GM20000 (cell line): Measurements from ENCODE around the gene CST1.
"Not testable (repeated sequence)": the region's sequence is repeated elsewhere in the genome, so short reads cannot be mapped to it uniquely, and the experiment has no call there.

Source experiments
- DNase-seq: peaks from one replicate; pipeline ENCODE4 v3.0.0; 2012; ENCODE audit warnings: low spot score
- TF ChIP-seq, protein P1 (sequence below): IDR thresholded peaks from 2 replicates; pipeline ENCODE4 v1.5.1; 2012; ENCODE audit warnings: mild to moderate bottlenecking, control low read depth; ENCODE audit errors: extremely low read depth, missing control alignments

The CST1 gene

DNA sequence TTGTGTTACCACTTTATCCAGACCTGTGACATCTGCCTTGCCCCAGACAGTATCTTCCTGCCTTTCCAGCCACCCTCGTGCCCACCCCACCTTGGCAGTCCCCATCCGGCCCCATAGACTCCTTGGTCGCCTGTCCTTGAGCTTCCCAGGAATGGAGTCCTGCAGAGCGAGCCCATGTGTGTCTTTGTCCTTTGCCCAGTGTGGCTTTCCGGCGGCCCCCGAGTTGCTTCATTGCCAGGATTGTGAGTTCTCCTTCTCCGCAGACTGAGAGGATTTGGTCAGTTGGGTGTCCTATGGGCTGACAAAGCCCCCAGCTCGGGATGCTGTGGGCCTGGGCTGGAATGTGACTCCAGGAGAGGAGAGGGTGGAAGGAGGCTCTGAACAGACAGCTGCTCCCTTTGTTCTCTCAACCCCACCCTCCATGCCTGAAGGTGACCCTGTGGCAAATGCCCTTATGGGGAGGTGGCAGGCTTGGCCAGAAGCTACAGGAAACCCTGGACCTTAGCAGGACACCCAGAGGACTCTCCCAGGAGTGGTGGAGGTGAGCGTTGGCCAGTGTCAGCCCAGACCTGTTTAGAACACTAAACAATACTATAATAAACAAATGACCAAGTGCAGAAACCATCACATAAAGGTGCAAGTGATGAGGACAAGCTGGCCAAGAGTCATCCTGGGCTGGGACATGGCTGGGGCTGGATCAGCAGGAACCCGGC lies 1.9 kb upstream of the CST1 start:
- TF ChIP-seq, protein P1, sequence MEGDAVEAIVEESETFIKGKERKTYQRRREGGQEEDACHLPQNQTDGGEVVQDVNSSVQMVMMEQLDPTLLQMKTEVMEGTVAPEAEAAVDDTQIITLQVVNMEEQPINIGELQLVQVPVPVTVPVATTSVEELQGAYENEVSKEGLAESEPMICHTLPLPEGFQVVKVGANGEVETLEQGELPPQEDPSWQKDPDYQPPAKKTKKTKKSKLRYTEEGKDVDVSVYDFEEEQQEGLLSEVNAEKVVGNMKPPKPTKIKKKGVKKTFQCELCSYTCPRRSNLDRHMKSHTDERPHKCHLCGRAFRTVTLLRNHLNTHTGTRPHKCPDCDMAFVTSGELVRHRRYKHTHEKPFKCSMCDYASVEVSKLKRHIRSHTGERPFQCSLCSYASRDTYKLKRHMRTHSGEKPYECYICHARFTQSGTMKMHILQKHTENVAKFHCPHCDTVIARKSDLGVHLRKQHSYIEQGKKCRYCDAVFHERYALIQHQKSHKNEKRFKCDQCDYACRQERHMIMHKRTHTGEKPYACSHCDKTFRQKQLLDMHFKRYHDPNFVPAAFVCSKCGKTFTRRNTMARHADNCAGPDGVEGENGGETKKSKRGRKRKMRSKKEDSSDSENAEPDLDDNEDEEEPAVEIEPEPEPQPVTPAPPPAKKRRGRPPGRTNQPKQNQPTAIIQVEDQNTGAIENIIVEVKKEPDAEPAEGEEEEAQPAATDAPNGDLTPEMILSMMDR, result no peak
- no peak for DNase-seq

DNA sequence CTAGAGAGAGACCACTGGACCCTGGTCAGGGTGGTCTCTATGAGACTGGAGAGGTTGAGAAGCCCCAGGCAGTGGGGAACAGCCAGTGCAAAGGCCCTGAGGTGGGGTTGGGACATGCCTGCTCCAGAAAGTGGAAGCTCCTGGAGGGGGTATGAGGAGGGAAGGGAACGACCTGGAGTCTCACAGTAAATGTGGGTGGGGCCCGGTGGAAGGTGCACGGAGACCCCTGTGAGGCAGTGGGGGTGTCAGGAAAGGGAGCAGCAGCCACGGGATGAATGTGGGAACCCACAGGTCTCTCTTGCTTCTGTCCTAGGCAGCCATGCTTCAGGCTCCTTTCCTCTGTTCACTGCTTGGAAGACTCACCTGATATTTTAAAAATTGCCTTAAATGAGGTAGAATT lies 1.3 kb upstream of the CST1 start:
- no peak for DNase-seq
- TF ChIP-seq, protein P1, result no peak

DNA sequence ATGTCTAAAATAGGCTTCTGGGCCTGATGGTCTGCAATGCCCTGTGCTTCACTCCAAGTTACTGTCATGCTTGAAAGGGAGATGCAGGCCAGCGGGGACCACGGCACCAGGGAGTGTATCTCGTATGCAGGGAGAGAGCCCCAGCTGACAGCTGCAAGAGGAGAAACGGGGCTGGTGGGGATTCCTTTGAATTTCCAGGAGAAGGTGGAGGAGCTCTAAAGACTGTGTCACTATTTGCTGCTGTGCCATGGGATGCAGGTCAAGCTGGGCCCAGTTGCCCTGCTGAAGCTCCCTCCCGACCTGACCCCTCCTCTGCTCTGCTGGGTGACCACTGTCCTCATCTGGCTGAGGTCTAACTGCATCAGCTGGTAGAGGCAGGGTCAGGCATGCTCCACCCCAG lies 989 bp downstream of the CST1 start:
- no peak for DNase-seq
- TF ChIP-seq, protein P1, result no peak

DNA sequence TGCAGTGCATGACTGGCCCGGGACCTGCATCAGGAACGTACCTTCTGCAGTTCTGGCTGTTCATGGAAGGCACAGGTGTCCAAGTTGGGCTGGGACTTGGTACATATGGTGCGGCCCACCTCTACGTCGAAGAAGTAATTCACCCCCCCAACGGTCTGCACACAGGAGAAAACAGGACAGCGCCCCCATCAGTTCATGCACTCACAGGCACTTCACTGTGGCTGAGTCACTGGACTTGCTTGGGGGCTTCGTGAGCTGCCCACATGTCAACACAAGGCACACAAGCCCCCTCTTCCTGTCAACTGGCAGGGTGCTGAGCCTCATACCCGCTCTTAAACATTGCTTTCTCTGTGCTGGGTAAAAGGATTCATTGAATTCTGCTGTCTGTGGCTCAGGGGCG lies 1.8 kb downstream of the CST1 start:
- not testable (repeated sequence) for DNase-seq

DNA sequence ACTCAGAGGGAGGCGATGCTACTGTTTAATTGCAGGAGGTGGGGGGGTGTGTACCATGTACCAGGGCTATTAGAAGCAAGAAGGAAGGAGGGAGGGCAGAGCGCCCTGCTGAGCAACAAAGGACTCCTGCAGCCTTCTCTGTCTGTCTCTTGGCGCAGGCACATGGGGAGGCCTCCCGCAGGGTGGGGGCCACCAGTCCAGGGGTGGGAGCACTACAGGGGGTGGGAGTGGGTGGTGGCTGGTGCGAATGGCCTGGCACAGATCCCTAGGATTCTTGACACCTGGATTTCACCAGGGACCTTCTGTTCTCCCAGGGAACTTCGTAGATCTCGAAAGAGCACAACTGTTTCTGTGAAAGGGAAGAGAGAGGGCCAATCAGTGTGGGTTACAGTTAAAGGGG lies 3.2 kb downstream of the CST1 start:
- not testable (repeated sequence) for DNase-seq

DNA sequence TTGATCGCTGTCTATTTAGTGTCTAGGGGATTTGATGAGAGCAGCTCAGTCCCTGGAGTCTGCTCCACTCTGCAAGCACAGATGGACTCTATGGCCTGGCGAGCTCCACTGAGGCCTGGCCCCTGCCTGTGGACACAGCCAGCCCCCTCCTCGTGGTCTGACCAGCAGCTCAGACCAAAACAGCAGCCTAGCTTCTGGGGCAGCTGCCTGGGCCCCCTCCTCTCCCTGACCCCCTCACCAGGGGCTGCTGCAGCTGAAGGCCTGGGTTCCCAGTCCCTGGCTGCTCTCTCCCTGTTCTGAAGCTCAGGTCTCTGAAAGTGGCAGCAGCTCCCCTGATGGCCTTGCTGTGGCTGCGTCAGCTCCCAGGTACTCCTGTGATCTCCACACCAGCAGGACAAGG lies 3.6 kb downstream of the CST1 start:
- DNase-seq, result not testable (repeated sequence)

DNA sequence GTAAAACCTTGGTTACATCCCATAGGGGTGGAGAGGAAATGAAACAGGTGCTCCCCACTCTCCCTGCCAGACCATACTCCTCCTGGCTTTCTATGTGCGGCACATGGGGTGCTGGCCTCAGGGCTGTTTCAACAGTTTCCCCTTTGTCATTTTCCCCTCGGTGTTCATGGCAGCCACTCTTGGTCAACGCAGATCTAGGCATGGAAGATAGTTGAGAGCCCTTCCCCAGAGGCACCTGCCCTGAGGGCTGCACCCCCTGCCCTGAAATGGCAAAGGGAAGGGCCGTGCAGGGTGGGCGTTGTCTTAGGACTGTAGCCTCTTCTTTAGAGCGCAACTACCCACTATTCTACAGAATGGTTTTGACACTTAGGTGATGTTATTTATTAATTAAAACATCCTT lies 4.4 kb downstream of the CST1 start:
- TF ChIP-seq, protein P1, result no peak
- DNase-seq, result no peak

DNA sequence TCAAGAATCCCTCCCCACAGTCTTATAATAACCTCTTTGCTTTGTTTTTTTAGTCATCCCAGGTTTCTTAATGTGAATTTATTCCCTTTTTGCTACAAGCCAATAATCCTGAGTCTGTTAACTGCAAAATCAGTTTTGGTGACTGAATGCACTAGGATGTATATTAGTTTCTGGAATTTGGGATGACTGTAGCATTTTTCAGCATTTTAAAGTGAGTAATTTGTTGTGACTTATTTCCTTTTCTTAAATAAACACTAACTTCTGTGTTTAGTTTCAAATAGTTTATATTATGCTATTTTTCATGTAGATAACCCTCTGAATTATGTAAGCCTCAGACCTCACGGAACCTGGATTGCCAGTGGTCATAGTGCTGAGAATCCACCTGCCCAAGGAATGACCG lies 5.5 kb downstream of the CST1 start:
- no peak for DNase-seq
- TF ChIP-seq, protein P1, result no peak

DNA sequence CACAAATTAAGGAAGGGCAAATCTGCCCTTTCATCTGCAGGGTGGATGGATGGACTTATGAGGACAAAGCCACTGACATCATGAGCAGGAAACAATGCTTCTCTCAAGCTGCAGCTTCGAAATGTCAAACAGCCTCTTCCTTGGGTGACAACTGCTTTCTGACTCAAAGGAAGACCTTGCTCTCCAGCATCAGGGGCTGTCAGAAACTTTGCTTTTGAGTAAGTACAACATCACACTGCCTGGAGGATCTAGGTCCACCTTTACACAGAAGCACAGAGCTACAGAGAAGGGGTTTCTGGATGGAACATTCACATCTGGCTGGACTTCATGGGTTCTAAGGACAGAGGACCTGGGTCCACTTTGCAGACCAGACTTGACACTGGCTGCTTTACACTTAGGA lies 5.9 kb downstream of the CST1 start:
- TF ChIP-seq, protein P1, result no peak
- DNase-seq, result no peak

DNA sequence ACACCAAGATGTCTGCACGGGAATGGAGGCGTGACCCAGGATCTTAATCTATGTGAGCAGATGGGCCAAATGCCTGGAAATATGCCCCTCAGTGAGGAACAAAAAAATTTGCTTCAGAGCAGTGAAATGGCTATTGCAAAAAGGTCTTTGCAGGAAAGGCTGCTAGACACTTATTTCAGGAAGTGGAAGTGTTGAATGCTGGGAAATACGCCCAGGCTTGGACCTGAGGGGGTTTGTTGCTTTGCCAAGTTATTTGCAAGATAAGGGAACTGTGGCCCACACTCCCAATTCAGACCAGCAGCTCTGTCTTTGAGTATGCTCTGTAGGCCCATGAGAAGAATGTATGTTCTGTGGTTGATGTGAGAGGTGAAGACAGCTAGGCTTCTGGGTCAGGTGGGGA lies 15.3 kb downstream of the CST1 start:
- DNase-seq, result not testable (repeated sequence)

DNA sequence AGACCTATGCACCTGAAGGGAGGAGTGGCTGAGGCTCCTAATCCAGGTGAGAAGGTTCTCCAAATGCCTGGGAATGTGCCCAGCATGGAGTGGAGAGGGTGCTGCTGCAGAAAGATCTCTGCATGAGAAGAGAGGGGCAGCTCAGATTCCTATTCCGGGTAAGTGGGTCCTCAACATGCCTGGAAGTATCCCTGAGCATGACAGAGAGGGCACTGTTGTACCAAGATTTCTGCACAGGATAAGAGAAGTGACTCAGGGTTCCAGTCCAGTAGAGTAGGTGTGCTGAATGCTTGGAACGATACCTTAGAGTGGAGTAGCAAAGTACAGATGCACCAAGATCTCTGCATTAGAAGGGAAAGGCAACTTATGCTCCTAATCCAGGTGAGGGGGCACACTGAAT lies 15.8 kb downstream of the CST1 start:
- DNase-seq, result not testable (repeated sequence)

DNA sequence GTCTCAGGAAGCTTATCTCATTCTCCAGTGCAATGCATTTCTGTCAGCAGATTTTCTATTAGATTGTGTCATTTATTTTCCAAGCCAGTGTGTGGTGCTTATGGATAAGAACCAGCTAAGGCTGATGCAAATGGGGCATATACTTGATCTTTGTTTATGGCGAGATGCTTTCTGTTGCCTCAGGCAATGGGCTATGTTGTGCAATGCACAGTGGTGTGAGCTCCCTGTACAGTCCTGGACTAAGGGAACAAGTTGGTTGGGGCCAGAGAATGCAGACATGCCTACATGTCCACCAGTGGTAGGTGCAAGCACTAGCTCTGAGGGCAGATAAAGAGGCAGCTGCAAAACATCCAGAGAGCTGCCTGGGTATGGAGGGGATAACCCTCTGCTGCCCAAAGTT lies 16.3 kb downstream of the CST1 start:
- not testable (repeated sequence) for DNase-seq
